ENCODE data around the gene PIAS3. TPM values are rescaled to one million over a fixed set of nuclear protein-coding genes. Genes with fewer than 3 reads are reported as not detected.

PIAS3 gene
- 10 to 100 TPM; 20.0 to 22.0 TPM for total RNA-seq

- peaks cover 12% of the 10 kb centered on the region for H3K4me1 Mint-ChIP-seq
- peaks cover 6% of the 10 kb centered on the region for H3K36me3 Mint-ChIP-seq (ENCODE audit: low read depth)
- peak within 1 kb of the TSS; percentile 90 for H3K4me3 Mint-ChIP-seq
- no peaks in the 10 kb centered on the region for H3K9me3 Mint-ChIP-seq (ENCODE audit: low read depth)
- ChIA-PET POLR2A (interaction anchor here (0.6 to 2.1 kb wide), 18 partner anchors 13 to 193 kb away, joined by 3 to 21 read pairs (median 4); partner anchors contain the start of genes ANKRD34A, ANKRD35, NUDT17 and PEX11B), CTCF (interaction anchor here (0.6 to 11.5 kb wide), 24 partner anchors 9 to 180 kb away, joined by 3 to 168 read pairs (median 4); partner anchors contain the start of genes ANKRD34A, ANKRD35, LIX1L and NUDT17)
- intact Hi-C loops (cut with DNase I, micrococcal nuclease) = loop anchor here (1.0 to 2.0 kb wide), 11 partner anchors 13 to 176 kb away; partner anchors contain the start of genes ANKRD34A (in 2 of the 2), ANKRD35 (in 2 of the 2), PEX11B (in 2 of the 2) and POLR3GL (in 2 of the 2)
- no peaks in the 10 kb centered on the region for H3K27me3 Mint-ChIP-seq
- H3K27ac Mint-ChIP-seq = peak within 1 kb of the TSS; percentile 79
- peak; percentile 86 for ATAC-seq
- DNase-seq = peak; percentile 93
These were observed at the start of gene PIAS3 for GRCh38 chr1:145858901-145859490. Gene PIAS3 (minus strand): TSS chr1:145859081. CDS start chr1:145858990, 91 bp downstream.

DNA sequence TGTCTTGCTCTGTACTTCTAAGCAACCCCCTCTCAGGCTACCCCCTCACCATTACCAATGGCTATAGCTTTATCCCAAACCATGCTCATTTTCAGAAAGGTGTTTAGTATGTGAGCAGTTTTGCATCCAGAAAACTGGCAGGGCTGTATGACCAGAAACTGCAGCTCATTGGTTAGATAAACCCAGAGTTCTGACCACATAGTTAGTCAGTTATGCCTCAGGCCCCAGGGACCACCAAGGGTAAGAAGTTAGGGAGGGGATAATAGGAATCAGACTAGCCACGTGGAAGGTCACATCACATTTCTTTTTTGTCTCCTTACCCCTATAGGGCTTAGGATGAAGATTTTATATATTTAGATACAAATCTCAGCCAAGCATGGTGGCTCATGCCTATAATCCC, 49.8 kb upstream of the PIAS3 start:
- ChIA-PET CTCF (interaction anchor here (0.7 to 5.4 kb wide), 14 partner anchors 16 to 125 kb away, joined by 3 to 44 read pairs (median 4); partner anchors contain the start of genes ANKRD34A, NUDT17 and POLR3GL), POLR2A (interaction anchor here (0.9 kb wide), 1 partner anchor 63 kb away, joined by 3 read pairs; the partner anchor contains the start of gene NUDT17)
- Mint-ChIP-seq H3K27me3 (no peaks in the 10 kb centered on the region), H3K4me1 (peaks cover 2% of the 10 kb centered on the region), H3K9me3 (ENCODE audit: low read depth) (no peaks in the 10 kb centered on the region), H3K4me3 (no peak overlapping the region), H3K27ac (no peak overlapping the region), H3K36me3 (ENCODE audit: low read depth) (peaks cover 16% of the 10 kb centered on the region)
- ATAC-seq (no peak), DNase-seq (no peak)
- intact Hi-C loops (cut with DNase I, micrococcal nuclease) = no loop called here

- CTCF ChIA-PET = interaction anchor here (0.6 to 5.4 kb wide), 4 partner anchors 9 to 62 kb away, joined by 4 to 44 read pairs (median 4); partner anchors contain the start of gene NUDT17
- H3K27me3 Mint-ChIP-seq = no peaks in the 10 kb centered on the region
- H3K4me1 Mint-ChIP-seq = no peaks in the 10 kb centered on the region
- DNase-seq = no peak
- no peak overlapping the region for H3K27ac Mint-ChIP-seq
- no peaks in the 10 kb centered on the region for H3K9me3 Mint-ChIP-seq (ENCODE audit: low read depth)
- ATAC-seq = no peak
- H3K36me3 Mint-ChIP-seq (ENCODE audit: low read depth) = peaks cover 10% of the 10 kb centered on the region
- intact Hi-C loops (cut with DNase I, micrococcal nuclease) = loop anchor here in 1 of 2 experiments (2.0 kb wide), 1 partner anchor 14 kb away; no protein-coding TSS in a partner anchor
- no peak overlapping the region for H3K4me3 Mint-ChIP-seq
- POLR2A ChIA-PET = no interaction called here
These were observed 48.3 kb upstream of the PIAS3 start for GRCh38 chr1:145906954-145907753.

- intact Hi-C loops (cut with DNase I, micrococcal nuclease) = no loop called here
- Mint-ChIP-seq H3K27ac (no peak overlapping the region), H3K4me3 (no peak overlapping the region), H3K9me3 (ENCODE audit: low read depth) (no peaks in the 10 kb centered on the region), H3K4me1 (no peaks in the 10 kb centered on the region), H3K27me3 (no peaks in the 10 kb centered on the region), H3K36me3 (ENCODE audit: low read depth) (peaks cover 1% of the 10 kb centered on the region)
- ChIA-PET POLR2A (interaction anchor here (0.6 kb wide), 1 partner anchor 128 kb away, joined by 3 read pairs; no protein-coding TSS in a partner anchor), CTCF (interaction anchor here (0.7 to 1.4 kb wide), 2 partner anchors 9 to 22 kb away, joined by 4 to 5 read pairs; no protein-coding TSS in a partner anchor)
- ATAC-seq (no peak), DNase-seq (no peak)
These were observed 42.6 kb upstream of the PIAS3 start for GRCh38 chr1:145901312-145902021.

DNA sequence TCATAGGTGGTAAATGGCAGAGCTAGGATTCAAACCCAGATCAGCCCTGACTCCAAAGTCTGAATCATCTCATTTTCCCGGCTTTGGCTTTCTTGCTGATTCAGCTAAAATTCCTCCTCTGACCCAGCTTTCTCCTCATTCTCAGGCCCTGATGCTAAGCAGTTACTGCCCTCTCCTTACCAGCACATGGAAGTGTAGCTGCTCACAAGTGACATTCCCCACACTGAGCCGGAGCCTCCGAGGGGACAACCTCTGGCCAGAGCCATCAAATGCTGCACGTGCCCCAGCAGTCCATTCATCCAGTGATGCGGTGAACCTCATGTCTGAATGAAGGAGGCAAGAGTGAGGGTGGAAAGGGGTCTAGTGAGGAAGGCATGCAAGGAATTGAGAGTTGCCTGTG, 39.9 kb upstream of the PIAS3 start:
- DNase-seq (no peak), ATAC-seq (no peak)
- Mint-ChIP-seq H3K27me3 (no peaks in the 10 kb centered on the region), H3K27ac (no peak overlapping the region), H3K36me3 (ENCODE audit: low read depth) (peaks cover 1% of the 10 kb centered on the region), H3K9me3 (ENCODE audit: low read depth) (no peaks in the 10 kb centered on the region), H3K4me1 (no peaks in the 10 kb centered on the region), H3K4me3 (no peak overlapping the region)
- ChIA-PET POLR2A (no interaction called here), CTCF (interaction anchor here (0.7 to 1.1 kb wide), 2 partner anchors 9 to 53 kb away, joined by 4 read pairs; partner anchors contain the start of gene NUDT17)
- intact Hi-C loops (cut with DNase I, micrococcal nuclease) = loop anchor here in 1 of 2 experiments (2.0 kb wide), 1 partner anchor 14 kb away; the partner anchor contains the start of gene ANKRD35

DNA sequence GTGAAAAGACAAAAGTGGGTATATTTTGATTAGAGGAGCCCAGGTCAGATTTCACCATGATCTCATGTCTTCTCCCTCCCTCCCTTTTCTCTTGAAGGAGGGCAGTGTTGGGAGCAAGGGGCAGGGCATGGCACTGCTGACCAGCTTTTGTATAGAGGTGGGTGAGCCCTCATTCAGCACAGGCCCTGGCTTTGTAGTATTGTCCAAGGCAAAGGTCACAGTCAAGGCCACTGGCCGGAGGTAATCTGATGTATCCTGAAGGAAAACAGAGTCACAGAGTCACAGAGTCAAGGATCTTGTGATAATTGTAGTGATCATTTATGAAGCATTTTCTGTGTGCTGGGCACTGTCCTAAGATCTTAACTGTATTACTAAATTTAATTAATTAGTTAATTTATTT, 39.1 kb upstream of the PIAS3 start:
- H3K9me3 Mint-ChIP-seq (ENCODE audit: low read depth) = no peaks in the 10 kb centered on the region
- DNase-seq (no peak), ATAC-seq (no peak)
- H3K36me3 Mint-ChIP-seq (ENCODE audit: low read depth) = peaks cover 1% of the 10 kb centered on the region
- no peak overlapping the region for H3K27ac Mint-ChIP-seq
- ChIA-PET CTCF (interaction anchor here (1.1 kb wide), 1 partner anchor 52 kb away, joined by 4 read pairs; the partner anchor contains the start of gene NUDT17), POLR2A (no interaction called here)
- H3K4me1 Mint-ChIP-seq = no peaks in the 10 kb centered on the region
- no peaks in the 10 kb centered on the region for H3K27me3 Mint-ChIP-seq
- intact Hi-C loops (cut with DNase I, micrococcal nuclease) = loop anchor here in 1 of 2 experiments (2.0 kb wide), 1 partner anchor 13 kb away; the partner anchor contains the start of gene ANKRD35
- H3K4me3 Mint-ChIP-seq = no peak overlapping the region

GRCh38 chr1:145895471-145895870, 36.6 kb upstream of the PIAS3 start:
- intact Hi-C loops (cut with DNase I, micrococcal nuclease) = no loop called here
- DNase-seq = no peak
- Mint-ChIP-seq H3K36me3 (ENCODE audit: low read depth) (peaks cover 1% of the 10 kb centered on the region), H3K27ac (no peak overlapping the region), H3K4me3 (no peak overlapping the region), H3K27me3 (no peaks in the 10 kb centered on the region), H3K4me1 (no peaks in the 10 kb centered on the region), H3K9me3 (ENCODE audit: low read depth) (no peaks in the 10 kb centered on the region)
- ChIA-PET POLR2A (interaction anchor here (0.6 kb wide), 1 partner anchor 61 kb away, joined by 3 read pairs; no protein-coding TSS in a partner anchor), CTCF (interaction anchor here (0.6 to 2.0 kb wide), 7 partner anchors 15 to 121 kb away, joined by 3 to 9 read pairs (median 4); partner anchors contain the start of gene NUDT17)
- ATAC-seq = no peak

DNA sequence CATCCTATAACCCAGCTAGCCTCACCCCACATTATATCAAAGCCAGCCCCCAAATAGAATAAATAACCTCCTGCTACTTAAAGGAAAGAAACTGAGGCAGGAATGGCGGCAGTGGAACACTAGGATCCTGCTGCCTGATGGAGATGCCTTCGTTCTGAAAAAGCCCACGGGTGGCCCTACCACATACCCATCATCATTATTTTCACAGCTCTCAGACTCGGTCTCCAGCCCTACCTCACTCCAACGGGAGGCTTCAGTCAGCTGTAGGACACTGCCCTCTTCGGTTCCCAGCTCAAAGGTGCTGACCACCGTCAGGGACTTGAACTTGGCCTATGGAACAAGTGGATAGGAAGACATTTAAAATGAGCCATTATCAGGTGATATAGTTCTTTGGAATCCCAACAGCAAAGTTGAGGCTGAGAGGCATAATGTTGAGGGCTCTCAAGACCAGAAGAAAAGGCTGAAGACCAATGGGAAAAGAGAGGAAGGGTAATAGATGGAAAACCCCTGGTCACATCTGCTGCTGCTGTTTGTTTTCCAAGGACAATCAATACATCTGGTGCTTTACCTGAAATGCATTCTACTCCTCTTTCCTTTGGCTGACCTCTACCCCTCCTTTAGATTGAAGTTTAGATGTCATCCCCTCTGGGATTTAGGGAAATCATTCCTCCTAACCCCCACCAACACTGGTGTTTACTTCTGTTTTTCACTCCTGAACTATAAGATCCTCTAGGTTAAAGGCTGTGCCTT, 34.6 kb upstream of the PIAS3 start:
- ChIA-PET POLR2A (no interaction called here), CTCF (interaction anchor here (0.6 to 3.1 kb wide), 9 partner anchors 7 to 48 kb away, joined by 3 to 20 read pairs (median 5); partner anchors contain the start of genes ITGA10, NUDT17 and RBM8A)
- H3K27ac Mint-ChIP-seq = no peak overlapping the region
- no peaks in the 10 kb centered on the region for H3K27me3 Mint-ChIP-seq
- intact Hi-C loops (cut with DNase I, micrococcal nuclease) = loop anchor here (1.0 to 5.0 kb wide), 4 partner anchors 13 to 117 kb away; partner anchors contain the start of gene NUDT17 (in 1 of the 2)
- H3K4me3 Mint-ChIP-seq = no peak overlapping the region
- DNase-seq (no peak), ATAC-seq (no peak)
- H3K4me1 Mint-ChIP-seq = no peaks in the 10 kb centered on the region
- H3K36me3 Mint-ChIP-seq (ENCODE audit: low read depth) = peaks cover 1% of the 10 kb centered on the region
- H3K9me3 Mint-ChIP-seq (ENCODE audit: low read depth) = no peaks in the 10 kb centered on the region

DNA sequence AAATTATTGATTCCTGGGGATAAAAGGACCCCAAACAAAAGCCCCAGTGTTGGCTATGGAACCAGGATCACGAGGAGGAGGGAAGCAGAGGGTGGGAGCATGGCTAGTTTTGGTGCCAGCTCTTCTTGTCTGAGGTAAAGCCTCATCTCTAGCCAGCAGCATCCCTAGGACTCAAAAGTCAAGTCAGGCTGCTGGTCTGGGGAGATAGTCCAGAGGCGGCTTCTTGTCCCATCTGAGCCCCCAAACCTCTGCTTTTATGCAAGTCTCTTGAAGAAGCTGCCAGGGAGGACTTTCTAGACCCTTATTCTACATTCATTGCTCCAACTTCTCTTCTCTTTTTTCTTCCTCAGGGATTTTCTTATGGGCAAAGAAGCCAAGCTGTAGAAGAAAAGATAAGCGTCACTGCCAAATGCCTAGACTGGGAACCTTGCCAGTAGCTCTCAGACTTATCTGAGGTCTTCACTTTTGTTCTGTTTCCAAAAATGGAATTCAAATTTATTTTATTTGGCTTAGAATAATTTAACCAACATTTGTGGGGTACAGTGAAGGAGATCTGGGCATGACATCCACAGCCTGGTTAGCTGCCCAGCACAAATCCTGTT, 33.7 kb upstream of the PIAS3 start:
- DNase-seq = no peak
- ATAC-seq = no peak
- Mint-ChIP-seq H3K4me1 (no peaks in the 10 kb centered on the region), H3K4me3 (no peak overlapping the region), H3K27ac (no peak overlapping the region), H3K9me3 (ENCODE audit: low read depth) (no peaks in the 10 kb centered on the region), H3K27me3 (no peaks in the 10 kb centered on the region), H3K36me3 (ENCODE audit: low read depth) (no peaks in the 10 kb centered on the region)
- ChIA-PET POLR2A (interaction anchor here (0.6 kb wide), 1 partner anchor 33 kb away, joined by 3 read pairs; no protein-coding TSS in a partner anchor), CTCF (interaction anchor here (0.6 to 3.1 kb wide), 16 partner anchors 8 to 116 kb away, joined by 3 to 20 read pairs (median 4); partner anchors contain the start of genes ITGA10, NUDT17 and RBM8A)
- intact Hi-C loops (cut with DNase I, micrococcal nuclease) = loop anchor here (1.0 to 5.0 kb wide), 4 partner anchors 14 to 118 kb away; partner anchors contain the start of gene NUDT17 (in 1 of the 2)

Data from activated CD4-positive, alpha-beta T cell treated with anti-CD3 and anti-CD28 coated beads for 36 hours (primary cell).